Osteocyte (in vitro differentiated cells): Measurements from ENCODE around the gene DICER1. TPM values are rescaled to one million over a fixed set of nuclear protein-coding genes. Genes with fewer than 3 reads are reported as not detected.
"Not testable (repeated sequence)": the region's sequence is repeated elsewhere in the genome, so short reads cannot be mapped to it uniquely, and the experiment has no call there.

Source experiments
- DNase-seq: peaks from one replicate; pipeline ENCODE4 v3.0.0; 2021; ENCODE audit warnings: mixed read lengths; ENCODE audit not compliant: unreplicated experiment; ENCODE audit errors: extremely low spot score
- H3K27ac Mint-ChIP-seq: one replicate; pipeline ENCODE4 v1.8.0; 2021; ENCODE audit warnings: mild to moderate bottlenecking, mixed read lengths; ENCODE audit not compliant: unreplicated experiment
- H3K27me3 Mint-ChIP-seq: one replicate; pipeline ENCODE4 v1.8.0; 2021; ENCODE audit warnings: mixed read lengths; ENCODE audit not compliant: unreplicated experiment
- H3K36me3 Mint-ChIP-seq: one replicate; pipeline ENCODE4 v1.8.0; 2021; ENCODE audit warnings: mixed read lengths; ENCODE audit not compliant: unreplicated experiment
- H3K4me1 Mint-ChIP-seq: one replicate; pipeline ENCODE4 v1.8.0; 2021; ENCODE audit warnings: mixed read lengths; ENCODE audit not compliant: unreplicated experiment
- H3K4me3 Mint-ChIP-seq: one replicate; pipeline ENCODE4 v1.8.0; 2021; ENCODE audit warnings: mild to moderate bottlenecking, moderate library complexity, mixed read lengths; ENCODE audit not compliant: unreplicated experiment
- H3K9me3 Mint-ChIP-seq: one replicate; pipeline ENCODE4 v1.8.0; 2021; ENCODE audit warnings: mixed read lengths; ENCODE audit not compliant: unreplicated experiment
- CTCF ChIP-seq: fragments of 200-600 bp; sonication (generic); IDR thresholded peaks from 2 replicates; pipeline ENCODE4 v1.5.0; 2021; ENCODE audit warnings: antibody characterized with exemption, mild to moderate bottlenecking, moderate library complexity
- long read RNA-seq: library from polyadenylated mRNA; unstranded; transcript quantifications from one replicate; pipeline ENCODE4 v2.0.0, GENCODE V29; 2021
- total RNA-seq: library from RNA; stranded (reverse); gene quantifications from 2 replicates; pipeline ENCODE4 v1.2.1, GENCODE V29; 2021

DICER1 gene
- total RNA-seq = 51.7 and 55.9 TPM in 2 replicates
- long read RNA-seq, partial matches to known transcripts = 17 of 28 reads
- long read RNA-seq, other reads (novel, unspliced or antisense) = 11 of 28 reads

GRCh38 chr14:95157327-95158189 lies at the start of gene DICER1:
TSS of gene DICER1 (minus strand) at chr14:95157529. CDS start at chr14:95133458, 24,071 bp downstream.
- Mint-ChIP-seq H3K4me3 (peak within 1 kb of the TSS; percentile 94), H3K27me3 (no peaks in the 10 kb centered on the region), H3K9me3 (no peaks in the 10 kb centered on the region), H3K27ac (peak within 1 kb of the TSS; percentile 97), H3K4me1 (peaks cover 36% of the 10 kb centered on the region), H3K36me3 (no peaks in the 10 kb centered on the region)
- TF ChIP-seq CTCF = no peak
- peak; percentile 99 for DNase-seq

GRCh38 chr14:95206534-95206933 lies 49.2 kb upstream of the DICER1 start:
- peaks cover 12% of the 10 kb centered on the region for H3K36me3 Mint-ChIP-seq
- H3K27ac Mint-ChIP-seq = no peak overlapping the region
- no peaks in the 10 kb centered on the region for H3K4me1 Mint-ChIP-seq
- H3K27me3 Mint-ChIP-seq = no peaks in the 10 kb centered on the region
- no peak overlapping the region for H3K4me3 Mint-ChIP-seq
- no peak for TF ChIP-seq CTCF
- no peak for DNase-seq
- peaks cover 17% of the 10 kb centered on the region for H3K9me3 Mint-ChIP-seq

- Mint-ChIP-seq H3K4me1 (no peaks in the 10 kb centered on the region), H3K27me3 (no peaks in the 10 kb centered on the region), H3K9me3 (peaks cover 17% of the 10 kb centered on the region), H3K27ac (no peak overlapping the region), H3K36me3 (peaks cover 12% of the 10 kb centered on the region), H3K4me3 (no peak overlapping the region)
- DNase-seq = no peak
- no peak for TF ChIP-seq CTCF
Observed at GRCh38 chr14:95204705-95205104, 47.4 kb upstream of the DICER1 start.

- peaks cover 12% of the 10 kb centered on the region for H3K36me3 Mint-ChIP-seq
- H3K27me3 Mint-ChIP-seq, H3K27ac Mint-ChIP-seq, H3K4me3 Mint-ChIP-seq, DNase-seq, H3K4me1 Mint-ChIP-seq: not testable (repeated sequence)
- H3K9me3 Mint-ChIP-seq = peaks cover 17% of the 10 kb centered on the region
Observed at GRCh38 chr14:95201745-95202144, 44.4 kb upstream of the DICER1 start.

- Mint-ChIP-seq H3K4me3 (no peak overlapping the region), H3K27me3 (no peaks in the 10 kb centered on the region), H3K27ac (no peak overlapping the region), H3K4me1 (no peaks in the 10 kb centered on the region), H3K36me3 (peaks cover 11% of the 10 kb centered on the region), H3K9me3 (peaks cover 13% of the 10 kb centered on the region)
- DNase-seq = no peak
- TF ChIP-seq CTCF = no peak
Observed at GRCh38 chr14:95200404-95200803, 43.1 kb upstream of the DICER1 start.
